Cerebellar nuclear complex (tissue), 1 donor: ENCODE measurements around the gene ZSWIM8.
"Not testable (repeated sequence)": the region's sequence is repeated elsewhere in the genome, so short reads cannot be mapped to it uniquely, and the experiment has no call there.

ENCODE experiments used
- DNase-seq, 2 experiments: peaks; one replicate each; lab custom pipeline; 2025; lab: John Stamatoyannopoulos, UW

Gene ZSWIM8

GRCh38 chr10:73774637-73775036, 10.8 kb upstream of the ZSWIM8 start:
- DNase-seq: no peak

DNA sequence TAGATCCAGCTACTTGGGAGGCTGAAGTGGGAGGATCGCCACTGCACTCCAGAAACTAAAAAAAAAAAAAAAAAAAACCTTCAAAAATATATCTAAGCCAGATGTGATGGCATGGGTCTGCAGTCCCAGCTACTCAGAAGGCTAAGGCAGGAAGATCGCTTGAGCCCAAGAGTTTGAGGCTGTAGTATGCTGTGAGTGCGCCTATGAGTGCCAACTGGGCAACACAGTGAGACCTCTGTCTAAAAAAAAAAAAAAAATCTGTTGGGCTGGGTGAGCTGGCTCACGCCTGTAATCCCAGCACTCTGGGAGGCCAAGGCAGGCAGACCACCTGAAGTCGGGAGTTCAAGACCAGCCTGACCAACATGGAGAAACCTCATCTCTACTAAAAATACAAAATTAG, 6.4 kb upstream of the ZSWIM8 start:
- DNase-seq: no peak

DNA sequence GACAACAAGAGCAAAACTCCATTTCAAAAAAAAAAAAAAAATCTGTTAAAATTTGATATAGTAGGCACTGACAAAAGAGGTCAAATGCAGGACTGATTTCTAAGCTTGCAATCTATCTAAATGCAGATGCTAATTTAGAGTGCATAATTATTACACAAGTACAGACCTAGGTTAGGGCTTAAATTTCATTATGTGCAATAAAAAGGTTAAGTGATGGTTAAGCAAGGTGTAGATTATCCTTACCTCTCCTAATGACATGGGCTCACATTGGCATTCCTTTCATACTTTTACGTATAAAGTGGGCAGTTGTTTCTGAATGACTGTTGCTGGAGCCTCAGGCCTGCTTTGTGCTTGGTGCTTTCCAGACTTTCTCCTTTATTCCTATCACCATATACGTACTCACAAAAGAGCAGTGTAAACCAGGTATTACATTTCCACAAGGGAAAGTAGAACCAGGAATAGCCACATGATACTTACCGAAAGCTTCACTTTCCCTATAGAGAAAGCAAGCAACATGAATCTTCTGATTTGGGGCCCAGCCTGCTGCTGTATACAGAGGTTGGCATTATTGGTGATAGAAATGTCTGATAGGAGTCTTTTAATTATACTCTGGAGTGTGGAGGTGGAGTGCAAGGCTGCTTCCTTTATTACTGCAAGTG, 5.7 kb upstream of the ZSWIM8 start:
- DNase-seq: no peak

DNA sequence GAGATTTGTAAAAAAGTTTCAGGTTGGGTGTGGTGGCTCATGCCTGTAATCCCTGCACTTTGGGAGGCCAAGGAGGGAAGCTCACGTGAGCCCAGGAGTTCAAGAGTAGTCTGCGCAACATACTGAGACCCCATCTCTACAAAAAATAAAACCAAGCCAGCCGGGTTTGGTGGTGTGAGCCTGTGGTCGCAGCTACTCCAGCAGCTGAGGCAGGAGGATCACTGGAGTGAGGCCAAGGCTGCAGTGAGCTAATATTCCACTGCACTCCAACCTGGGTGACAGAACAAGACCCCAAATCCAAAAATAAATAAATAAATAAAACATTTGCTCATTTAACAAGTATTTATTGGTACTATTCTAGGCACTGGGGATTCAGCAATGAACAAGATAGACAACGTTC, 5.1 kb upstream of the ZSWIM8 start:
- DNase-seq: no peak

GRCh38 chr10:73780966-73781365, 4.4 kb upstream of the ZSWIM8 start:
- no peak for DNase-seq

DNA sequence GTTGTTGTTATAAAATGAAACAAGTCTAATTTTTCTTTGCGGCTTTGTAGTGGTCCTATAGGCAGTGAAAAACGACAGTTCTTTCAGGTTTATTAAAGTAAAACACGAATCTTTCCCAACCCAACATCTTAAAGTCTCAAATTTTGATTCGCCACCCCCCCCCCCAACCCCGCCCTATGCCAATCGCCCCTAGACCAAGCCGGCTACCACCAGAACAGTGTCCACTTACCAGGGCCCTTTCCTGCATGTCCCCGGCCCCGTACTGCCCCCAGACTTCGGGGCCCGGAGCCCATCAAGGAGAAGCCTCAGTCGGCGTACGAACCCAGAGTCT, 3.9 kb upstream of the ZSWIM8 start:
- DNase-seq: no peak

DNA sequence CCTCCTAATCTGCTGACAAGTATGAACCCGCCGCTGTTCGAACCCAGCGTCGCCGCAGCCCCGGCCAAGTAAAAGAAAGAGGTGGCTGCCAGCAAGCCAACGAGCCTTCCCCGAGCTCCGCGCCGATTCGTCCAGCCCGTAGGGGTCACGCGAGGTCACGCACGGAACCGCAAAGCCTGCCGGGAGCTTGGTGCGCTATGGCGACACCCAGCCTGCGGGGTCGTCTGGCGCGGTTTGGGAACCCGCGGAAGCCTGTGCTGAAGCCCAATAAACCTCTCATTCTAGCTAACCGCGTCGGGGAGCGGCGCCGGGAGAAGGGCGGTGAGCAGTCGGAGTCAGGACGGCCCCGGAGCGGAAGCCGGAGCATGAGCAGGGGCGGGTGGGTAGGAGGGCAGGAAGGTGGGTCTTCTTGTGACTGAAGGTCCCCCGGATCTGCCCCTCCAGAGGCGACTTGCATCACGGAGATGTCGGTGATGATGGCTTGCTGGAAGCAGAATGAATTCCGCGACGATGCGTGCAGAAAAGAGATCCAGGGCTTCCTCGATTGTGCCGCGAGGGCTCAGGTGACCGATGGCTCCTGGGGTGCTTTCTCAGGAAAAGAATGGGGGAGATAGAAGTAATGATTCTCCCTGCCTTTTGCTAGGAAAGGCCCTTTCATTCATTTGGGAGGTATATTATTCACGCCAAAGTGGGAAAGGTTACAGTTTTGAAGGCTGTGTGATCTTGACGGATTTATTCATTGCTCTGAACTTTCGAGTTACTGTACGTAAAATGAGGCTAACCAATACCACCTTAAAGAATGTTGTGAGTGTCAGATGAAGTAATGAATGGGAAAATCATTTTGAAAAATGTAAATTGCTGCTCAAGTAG, 3.3 kb upstream of the ZSWIM8 start, which contains the start of gene CHCHD1:
Gene CHCHD1 (plus strand): TSS at position 170 of the 870 bp plus-strand sequence. CDS start 28 bp downstream, at position 198.
- DNase-seq: peak in 1 of 2 experiments; percentile 29

DNA sequence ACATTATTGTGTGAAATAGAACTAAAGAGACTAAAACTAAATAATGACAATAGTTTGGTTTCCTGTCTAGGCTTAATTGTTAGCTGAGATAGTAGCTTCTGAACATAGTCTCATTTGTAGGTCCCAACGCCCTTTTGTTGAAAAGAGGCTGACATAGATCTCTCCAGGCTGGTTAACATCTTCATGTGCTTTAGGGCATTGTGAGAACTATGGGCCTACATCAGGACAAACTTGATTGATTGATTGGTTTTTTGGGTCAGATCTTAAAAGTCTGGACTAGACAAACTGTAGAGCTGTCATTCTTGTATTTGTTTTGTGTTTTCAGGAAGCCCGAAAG, 2.7 kb upstream of the ZSWIM8 start:
- no peak for DNase-seq

DNA sequence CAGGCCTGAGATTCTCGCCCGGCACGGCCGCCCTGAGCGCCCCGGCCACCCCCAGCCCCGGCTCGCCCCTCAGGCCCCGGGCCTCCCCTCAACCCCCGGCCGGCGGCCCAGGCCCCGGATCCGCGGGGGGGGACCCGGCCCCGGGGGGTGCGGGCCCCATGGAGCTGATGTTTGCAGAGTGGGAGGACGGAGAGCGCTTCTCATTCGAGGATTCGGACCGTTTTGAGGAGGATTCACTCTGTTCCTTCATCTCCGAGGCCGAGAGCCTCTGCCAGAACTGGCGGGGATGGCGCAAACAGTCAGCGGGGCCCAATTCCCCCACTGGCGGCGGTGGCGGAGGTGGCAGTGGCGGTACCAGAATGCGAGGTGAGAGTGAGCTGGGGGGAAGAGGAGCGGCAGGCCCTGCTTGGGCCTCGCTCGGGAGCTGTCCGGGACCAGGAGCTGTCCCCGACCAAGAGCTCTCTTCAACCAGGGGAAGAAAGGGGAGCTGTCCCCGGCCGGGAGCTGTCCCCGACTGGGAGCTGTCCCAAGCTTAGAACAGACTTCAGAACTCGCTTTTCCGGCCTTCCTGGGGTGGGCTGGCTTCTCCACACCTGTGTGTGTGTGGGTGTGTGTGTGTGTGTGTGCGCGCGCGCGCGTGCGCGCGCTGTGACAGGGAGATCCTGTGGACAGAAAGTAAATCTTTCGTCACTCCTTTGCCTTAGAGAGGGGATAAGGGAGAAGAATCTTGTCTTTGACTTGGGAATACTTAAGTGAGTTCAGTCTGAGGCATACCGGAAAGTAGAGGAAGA, 510 bp downstream of the ZSWIM8 start:
- DNase-seq: no peak

GRCh38 chr10:73786512-73786885, 1.1 kb downstream of the ZSWIM8 start:
- DNase-seq: no peak

GRCh38 chr10:73787031-73787800, 1.8 kb downstream of the ZSWIM8 start:
- not testable (repeated sequence) for DNase-seq

GRCh38 chr10:73788864-73789658, 3.7 kb downstream of the ZSWIM8 start:
- DNase-seq: no peak

DNA sequence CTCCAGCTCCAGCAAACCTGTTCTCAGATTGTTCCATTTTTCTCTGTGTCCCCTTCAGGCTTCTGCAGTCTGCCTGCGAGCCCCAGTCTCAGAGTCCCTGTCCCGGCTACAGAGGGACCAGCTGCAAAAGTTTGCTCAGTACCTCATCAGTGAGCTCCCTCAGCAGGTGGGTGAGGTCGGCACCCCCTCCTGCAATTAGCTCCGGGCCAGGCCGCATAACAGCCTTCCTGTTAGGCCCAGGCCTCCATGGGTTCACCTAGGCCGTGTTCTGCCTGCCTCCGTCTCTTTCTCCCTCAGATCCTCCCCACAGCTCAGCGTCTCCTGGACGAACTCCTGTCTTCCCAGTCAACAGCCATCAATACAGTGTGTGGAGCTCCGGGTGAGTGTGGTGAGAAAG, 4.3 kb downstream of the ZSWIM8 start:
- no peak for DNase-seq

- DNase-seq: no peak
These were observed 5.7 kb downstream of the ZSWIM8 start for GRCh38 chr10:73790886-73791625.

- DNase-seq: no peak
These were observed 6.5 kb downstream of the ZSWIM8 start for GRCh38 chr10:73791871-73792400.

- DNase-seq: no peak
These were observed 8.1 kb downstream of the ZSWIM8 start for GRCh38 chr10:73793456-73793855.

GRCh38 chr10:73795491-73795890, 10.1 kb downstream of the ZSWIM8 start:
- not testable (repeated sequence) for DNase-seq

- not testable (repeated sequence) for DNase-seq
These were observed 10.6 kb downstream of the ZSWIM8 start for GRCh38 chr10:73796035-73796434.

- DNase-seq: no peak
These were observed 11.4 kb downstream of the ZSWIM8 start for GRCh38 chr10:73796766-73797165.
